ENCODE results near the gene CLIC1.

Gene CLIC1

DNA sequence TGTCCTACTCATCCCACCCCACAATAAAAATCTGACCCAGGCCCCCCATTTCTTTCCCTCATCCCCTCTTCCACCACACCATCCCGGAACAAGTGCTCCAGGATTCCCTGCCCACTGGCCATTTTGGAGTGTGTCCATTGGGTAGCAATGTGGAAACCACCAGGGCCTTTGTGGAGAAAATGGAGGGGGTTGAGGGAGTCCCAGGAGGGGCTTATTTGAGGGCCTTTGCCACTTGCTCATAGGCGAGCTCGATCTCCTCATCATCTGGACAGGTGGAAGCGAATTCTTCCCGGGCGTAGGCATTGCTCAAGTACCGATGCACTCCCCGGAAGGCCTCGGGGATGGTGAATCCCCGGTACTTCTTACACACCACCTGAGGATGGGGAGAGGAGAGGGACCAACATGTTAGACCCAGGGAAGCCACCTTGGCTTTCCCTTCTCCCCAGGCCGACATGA lies 5.7 kb downstream of the CLIC1 start:
- TF ChIP-seq FOXM1 (IDR thresholded peaks at IDR 0.05; ENCODE audit: borderline replicate concordance, low read depth) (no peak), TCF12 (IDR thresholded peaks at IDR 0.05; ENCODE audit: low read depth) (no peak), EP300 (IDR thresholded peaks at IDR 0.05; ENCODE audit: borderline replicate concordance) (no peak), RAD21 (IDR thresholded peaks at IDR 0.05; ENCODE audit: low read depth) (no peak), ZBTB7A (IDR thresholded peaks at IDR 0.05; ENCODE audit: low read depth) (no peak), TAF1 (IDR thresholded peaks at IDR 0.05; ENCODE audit: low read depth) (no peak), CEBPB (IDR thresholded peaks at IDR 0.05) (no peak), TEAD4 (IDR thresholded peaks at IDR 0.05) (no peak), EGR1 (IDR thresholded peaks at IDR 0.05) (no peak), NFIC (IDR thresholded peaks at IDR 0.05) (no peak), YY1 (IDR thresholded peaks at IDR 0.05; ENCODE audit: low read depth) (no peak), CREB1 (IDR thresholded peaks at IDR 0.05; ENCODE audit: low read depth) (no peak)
- TF ChIP-seq, protein P1, sequence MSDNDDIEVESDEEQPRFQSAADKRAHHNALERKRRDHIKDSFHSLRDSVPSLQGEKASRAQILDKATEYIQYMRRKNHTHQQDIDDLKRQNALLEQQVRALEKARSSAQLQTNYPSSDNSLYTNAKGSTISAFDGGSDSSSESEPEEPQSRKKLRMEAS (IDR thresholded peaks at IDR 0.05) = no peak
- TF ChIP-seq, protein P2, sequence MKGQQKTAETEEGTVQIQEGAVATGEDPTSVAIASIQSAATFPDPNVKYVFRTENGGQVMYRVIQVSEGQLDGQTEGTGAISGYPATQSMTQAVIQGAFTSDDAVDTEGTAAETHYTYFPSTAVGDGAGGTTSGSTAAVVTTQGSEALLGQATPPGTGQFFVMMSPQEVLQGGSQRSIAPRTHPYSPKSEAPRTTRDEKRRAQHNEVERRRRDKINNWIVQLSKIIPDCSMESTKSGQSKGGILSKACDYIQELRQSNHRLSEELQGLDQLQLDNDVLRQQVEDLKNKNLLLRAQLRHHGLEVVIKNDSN (IDR thresholded peaks at IDR 0.05) = no peak
- TF ChIP-seq, protein P3, sequence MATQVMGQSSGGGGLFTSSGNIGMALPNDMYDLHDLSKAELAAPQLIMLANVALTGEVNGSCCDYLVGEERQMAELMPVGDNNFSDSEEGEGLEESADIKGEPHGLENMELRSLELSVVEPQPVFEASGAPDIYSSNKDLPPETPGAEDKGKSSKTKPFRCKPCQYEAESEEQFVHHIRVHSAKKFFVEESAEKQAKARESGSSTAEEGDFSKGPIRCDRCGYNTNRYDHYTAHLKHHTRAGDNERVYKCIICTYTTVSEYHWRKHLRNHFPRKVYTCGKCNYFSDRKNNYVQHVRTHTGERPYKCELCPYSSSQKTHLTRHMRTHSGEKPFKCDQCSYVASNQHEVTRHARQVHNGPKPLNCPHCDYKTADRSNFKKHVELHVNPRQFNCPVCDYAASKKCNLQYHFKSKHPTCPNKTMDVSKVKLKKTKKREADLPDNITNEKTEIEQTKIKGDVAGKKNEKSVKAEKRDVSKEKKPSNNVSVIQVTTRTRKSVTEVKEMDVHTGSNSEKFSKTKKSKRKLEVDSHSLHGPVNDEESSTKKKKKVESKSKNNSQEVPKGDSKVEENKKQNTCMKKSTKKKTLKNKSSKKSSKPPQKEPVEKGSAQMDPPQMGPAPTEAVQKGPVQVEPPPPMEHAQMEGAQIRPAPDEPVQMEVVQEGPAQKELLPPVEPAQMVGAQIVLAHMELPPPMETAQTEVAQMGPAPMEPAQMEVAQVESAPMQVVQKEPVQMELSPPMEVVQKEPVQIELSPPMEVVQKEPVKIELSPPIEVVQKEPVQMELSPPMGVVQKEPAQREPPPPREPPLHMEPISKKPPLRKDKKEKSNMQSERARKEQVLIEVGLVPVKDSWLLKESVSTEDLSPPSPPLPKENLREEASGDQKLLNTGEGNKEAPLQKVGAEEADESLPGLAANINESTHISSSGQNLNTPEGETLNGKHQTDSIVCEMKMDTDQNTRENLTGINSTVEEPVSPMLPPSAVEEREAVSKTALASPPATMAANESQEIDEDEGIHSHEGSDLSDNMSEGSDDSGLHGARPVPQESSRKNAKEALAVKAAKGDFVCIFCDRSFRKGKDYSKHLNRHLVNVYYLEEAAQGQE (IDR thresholded peaks at IDR 0.05; ENCODE audit: low read depth) = no peak

DNA sequence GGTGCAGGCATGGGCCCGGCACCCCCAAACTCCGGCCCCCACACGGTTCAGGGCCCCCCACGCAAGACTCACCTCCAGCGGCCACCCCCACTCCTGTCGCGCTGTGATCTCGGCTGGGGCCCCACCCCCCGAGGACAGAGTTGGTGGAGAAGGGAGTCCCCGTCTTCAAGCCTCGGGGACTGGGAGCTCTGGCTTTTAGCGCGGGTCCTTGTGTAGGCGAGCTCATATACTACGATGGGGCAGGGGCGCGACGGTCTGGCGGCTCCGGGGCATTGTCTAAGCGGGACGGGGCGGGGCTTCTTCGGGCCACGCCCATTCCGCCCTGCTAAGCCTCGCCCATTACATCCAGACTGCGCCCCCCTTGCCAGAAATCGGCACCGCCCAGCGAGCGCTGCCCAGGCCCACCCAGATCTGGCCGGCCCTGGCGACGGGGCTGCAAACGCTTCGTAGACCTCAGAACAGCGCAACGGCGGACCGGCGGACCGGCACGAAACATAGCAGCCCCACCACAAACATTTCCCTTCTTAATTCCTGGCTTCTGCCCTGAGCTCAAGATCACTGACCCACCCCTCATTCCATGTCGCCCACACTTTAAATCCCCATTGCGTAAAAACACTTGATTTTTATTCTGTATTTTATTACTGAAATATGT lies 6.2 kb downstream of the CLIC1 start:
- TF ChIP-seq TAF1 (IDR thresholded peaks at IDR 0.05; ENCODE audit: low read depth) (peak; percentile 43; the same call in 1 of the 2 replicates), EGR1 (IDR thresholded peaks at IDR 0.05) (no peak), ZBTB7A (IDR thresholded peaks at IDR 0.05; ENCODE audit: low read depth) (peak; percentile 33; the same call in 1 of the 2 replicates), TEAD4 (IDR thresholded peaks at IDR 0.05) (peak; percentile 37), FOXM1 (IDR thresholded peaks at IDR 0.05; ENCODE audit: borderline replicate concordance, low read depth) (no peak), CEBPB (IDR thresholded peaks at IDR 0.05) (no peak), EP300 (IDR thresholded peaks at IDR 0.05; ENCODE audit: borderline replicate concordance) (peak; percentile 34; the same call in 1 of the 2 replicates), RAD21 (IDR thresholded peaks at IDR 0.05; ENCODE audit: low read depth) (no peak; the same call in 1 of the 2 replicates), CREB1 (IDR thresholded peaks at IDR 0.05; ENCODE audit: low read depth) (no peak), NFIC (IDR thresholded peaks at IDR 0.05) (peak; percentile 26), TCF12 (IDR thresholded peaks at IDR 0.05; ENCODE audit: low read depth) (no peak; the same call in 1 of the 2 replicates), YY1 (IDR thresholded peaks at IDR 0.05; ENCODE audit: low read depth) (0 out of 2 replicates have a peak, but pooled peaks have one; percentile 28)
- TF ChIP-seq, protein P1 (IDR thresholded peaks at IDR 0.05) = 0 out of 2 replicates have a peak, but pooled peaks have one; percentile 10
- TF ChIP-seq, protein P3 (IDR thresholded peaks at IDR 0.05; ENCODE audit: low read depth) = no peak
- TF ChIP-seq, protein P2 (IDR thresholded peaks at IDR 0.05) = no peak

DNA sequence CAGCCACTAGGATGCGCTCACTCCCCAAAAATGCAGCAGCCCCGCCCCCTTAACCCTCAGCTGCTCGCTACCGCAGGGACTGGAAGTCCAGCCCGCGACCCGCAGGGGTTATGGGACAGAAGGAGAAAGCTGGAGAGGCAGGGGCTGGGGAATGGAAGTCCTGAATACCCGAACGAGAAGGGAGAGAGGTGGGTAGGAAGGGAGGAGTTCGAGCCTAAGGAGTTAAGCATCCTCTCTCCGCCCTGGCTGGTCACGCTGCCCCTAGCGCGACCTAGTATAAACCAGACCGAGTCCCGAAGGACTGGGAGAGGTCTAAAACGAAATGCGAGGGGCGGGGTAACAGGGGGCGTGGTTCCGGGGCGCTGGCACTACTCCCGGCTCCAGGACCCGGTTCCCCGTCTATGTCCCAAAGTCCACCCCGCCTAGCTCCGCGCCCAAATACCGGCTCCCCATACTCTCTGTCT lies 6.8 kb downstream of the CLIC1 start:
- TF ChIP-seq ZBTB7A (IDR thresholded peaks at IDR 0.05; ENCODE audit: low read depth) (no peak), TEAD4 (IDR thresholded peaks at IDR 0.05) (peak; percentile 68), YY1 (IDR thresholded peaks at IDR 0.05; ENCODE audit: low read depth) (no peak), TAF1 (IDR thresholded peaks at IDR 0.05; ENCODE audit: low read depth) (peak; percentile 40; the same call in 1 of the 2 replicates), RAD21 (IDR thresholded peaks at IDR 0.05; ENCODE audit: low read depth) (peak; percentile 67)
- TF ChIP-seq, protein P1 (IDR thresholded peaks at IDR 0.05) = peak; percentile 52; the same call in 1 of the 2 replicates
- TF ChIP-seq, protein P2 (IDR thresholded peaks at IDR 0.05) = peak; percentile 36; the same call in 1 of the 2 replicates

DNA sequence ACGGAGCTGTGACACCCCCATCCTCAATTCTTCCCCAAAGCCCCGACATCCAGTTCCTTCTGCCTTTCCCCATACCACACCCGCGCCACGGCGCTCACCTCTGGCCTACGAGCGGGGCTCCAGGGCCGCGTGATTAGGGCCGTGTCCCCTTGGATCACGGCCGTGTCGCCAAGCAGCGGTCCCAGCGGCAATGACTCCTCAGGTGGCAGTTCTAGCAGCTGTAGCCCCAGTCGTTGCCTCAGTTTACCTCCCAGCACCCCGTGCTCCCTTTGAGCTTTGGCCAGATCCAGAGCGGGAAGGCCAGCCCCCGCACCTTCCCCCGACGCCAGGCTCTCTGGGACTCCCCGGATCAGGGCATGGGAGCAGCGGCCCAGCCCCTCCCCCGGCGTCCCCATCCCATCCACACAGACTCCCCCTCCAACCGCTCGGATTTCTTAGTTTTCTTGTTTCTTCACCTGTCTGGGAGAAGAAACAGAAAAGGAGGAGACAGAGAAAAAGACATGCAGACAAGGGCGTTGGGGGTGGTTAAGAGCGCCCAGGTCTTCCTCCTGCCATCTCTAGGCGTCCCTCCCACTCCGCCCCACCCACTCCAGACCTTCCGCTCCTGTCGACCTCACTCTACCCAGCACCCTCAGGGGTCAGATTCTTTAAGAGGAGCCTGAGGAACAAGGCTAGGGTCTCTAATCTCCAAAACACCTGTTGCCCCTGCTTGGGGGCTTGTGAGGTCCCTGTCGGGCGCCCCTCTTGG lies 7.4 kb downstream of the CLIC1 start, which contains the start of gene DDAH2:
TSS of gene DDAH2 (minus strand) at position 533 of the 748 bp plus-strand sequence. CDS start at position 395, 138 bp downstream.
- TF ChIP-seq CEBPB (IDR thresholded peaks at IDR 0.05) (no peak), TEAD4 (IDR thresholded peaks at IDR 0.05) (no peak), NFIC (IDR thresholded peaks at IDR 0.05) (no peak), ZBTB7A (IDR thresholded peaks at IDR 0.05; ENCODE audit: low read depth) (peak; percentile 93), YY1 (IDR thresholded peaks at IDR 0.05; ENCODE audit: low read depth) (no peak; the same call in 1 of the 2 replicates), TAF1 (IDR thresholded peaks at IDR 0.05; ENCODE audit: low read depth) (no peak)
- TF ChIP-seq, protein P2 (IDR thresholded peaks at IDR 0.05) = no peak
